Measurements from ENCODE around the gene RAB28. TPM values are rescaled to one million over a fixed set of nuclear protein-coding genes. Genes with fewer than 3 reads are reported as not detected.
"Not testable (repeated sequence)": the region's sequence is repeated elsewhere in the genome, so short reads cannot be mapped to it uniquely, and the experiment has no call there.

Gene RAB28
- total RNA-seq, 1 donor from 2014 or later, result 17.9 TPM

- Histone ChIP-seq H3K9me3 (no peaks in the 10 kb centered on the region), H3K27me3 (no peaks in the 10 kb centered on the region), H3K4me3 (no peak overlapping the region), H3K36me3 (no peaks in the 10 kb centered on the region), H3K27ac (no peak overlapping the region), H3K4me1 (no peaks in the 10 kb centered on the region)
- intact Hi-C loops (cut with DNase I), result no loop called here
- DNase-seq (no peak), ATAC-seq (no peak)
- TF ChIP-seq CTCF (IDR thresholded peaks at IDR 0.05), result no peak
These were observed 56.4 kb downstream of the RAB28 start for GRCh38 chr4:13427599-13428325.

- intact Hi-C loops (cut with DNase I), result no loop called here
These were observed 68.9 kb downstream of the RAB28 start for GRCh38 chr4:13415068-13415785.

GRCh38 chr4:13413729-13414437 is 70.3 kb downstream of the RAB28 start:
- intact Hi-C loops (cut with DNase I), result no loop called here
- no peak overlapping the region for H3K4me3 ChIP-seq
- no peaks in the 10 kb centered on the region for H3K9me3 ChIP-seq
- ATAC-seq (no peak), DNase-seq (no peak)
- H3K27me3 ChIP-seq, result no peaks in the 10 kb centered on the region
- H3K4me1 ChIP-seq, result peaks cover 5% of the 10 kb centered on the region
- H3K36me3 ChIP-seq, result no peaks in the 10 kb centered on the region
- no peak overlapping the region for H3K27ac ChIP-seq
- TF ChIP-seq CTCF (IDR thresholded peaks at IDR 0.05), result no peak

More at GRCh38 chr4:13415068-13415785, 68.9 kb downstream of the RAB28 start:
- H3K36me3 ChIP-seq, result no peaks in the 10 kb centered on the region
- no peak for TF ChIP-seq CTCF (IDR thresholded peaks at IDR 0.05)
- DNase-seq, result peak; percentile 54
- H3K4me1 ChIP-seq, result peaks cover 5% of the 10 kb centered on the region
- no peak for ATAC-seq
- H3K9me3 ChIP-seq, result no peaks in the 10 kb centered on the region
- no peak overlapping the region for H3K27ac ChIP-seq
- no peak overlapping the region for H3K4me3 ChIP-seq
- H3K27me3 ChIP-seq, result no peaks in the 10 kb centered on the region

GRCh38 chr4:13411942-13412341 is 72.2 kb downstream of the RAB28 start:
- TF ChIP-seq CTCF (IDR thresholded peaks at IDR 0.05), result no peak
- Histone ChIP-seq H3K36me3 (no peaks in the 10 kb centered on the region), H3K4me3 (no peak overlapping the region), H3K27me3 (no peaks in the 10 kb centered on the region), H3K27ac (no peak overlapping the region), H3K9me3 (no peaks in the 10 kb centered on the region), H3K4me1 (peaks cover 5% of the 10 kb centered on the region)
- intact Hi-C loops (cut with DNase I), result no loop called here
- DNase-seq, result no peak
- no peak for ATAC-seq

GRCh38 chr4:13409324-13409723 is 74.8 kb downstream of the RAB28 start:
- intact Hi-C loops (cut with DNase I), result no loop called here
- H3K27me3 ChIP-seq, result no peaks in the 10 kb centered on the region
- H3K9me3 ChIP-seq, result no peaks in the 10 kb centered on the region
- no peak overlapping the region for H3K4me3 ChIP-seq
- H3K4me1 ChIP-seq, result no peaks in the 10 kb centered on the region
- TF ChIP-seq CTCF (IDR thresholded peaks at IDR 0.05), result no peak
- H3K36me3 ChIP-seq, result no peaks in the 10 kb centered on the region
- DNase-seq (no peak), ATAC-seq (no peak)
- H3K27ac ChIP-seq, result no peak overlapping the region

GRCh38 chr4:13406156-13406555 is 78.0 kb downstream of the RAB28 start:
- H3K4me1 ChIP-seq; H3K4me3 ChIP-seq; H3K36me3 ChIP-seq; DNase-seq; ATAC-seq; H3K27me3 ChIP-seq; H3K9me3 ChIP-seq; H3K27ac ChIP-seq; intact Hi-C loops (cut with DNase I): not testable (repeated sequence)
